Stimulated activated CD4-positive, alpha-beta T cell treated with anti-CD3 and anti-CD28 coated beads, Interleukin-12 subunit alpha, Interleukin-12 subunit beta, amount 100 ng/mL, for 24 hours (primary cell): ENCODE data around the gene USP37.

Experiments used
- DNase-seq, 2 experiments: peaks; one replicate each; pipeline ENCODE4 v3.0.0-alpha.2; 2020; ENCODE audit warnings: low read depth in 2 of 2

The USP37 gene

GRCh38 chr2:218431878-218432277, 136.3 kb downstream of the USP37 start:
- no peak for DNase-seq

GRCh38 chr2:218430721-218431120, 137.4 kb downstream of the USP37 start:
- DNase-seq = no peak

- no peak for DNase-seq
Measured at GRCh38 chr2:218429911-218430692, 138.0 kb downstream of the USP37 start.

GRCh38 chr2:218428846-218429558, 139.1 kb downstream of the USP37 start:
- DNase-seq = no peak

GRCh38 chr2:218427741-218428140, 140.4 kb downstream of the USP37 start:
- DNase-seq = no peak

GRCh38 chr2:218425531-218425930, 142.6 kb downstream of the USP37 start:
- no peak for DNase-seq

- DNase-seq = no peak
Measured at GRCh38 chr2:218423584-218423983, 144.6 kb downstream of the USP37 start.

- no peak for DNase-seq
Measured at GRCh38 chr2:218422403-218423086, 145.6 kb downstream of the USP37 start.

- no peak for DNase-seq
Measured at GRCh38 chr2:218421027-218421426, 147.1 kb downstream of the USP37 start.

GRCh38 chr2:218419630-218420216, 148.4 kb downstream of the USP37 start:
- DNase-seq = no peak

- DNase-seq = no peak
Measured at GRCh38 chr2:218418717-218419458, 149.3 kb downstream of the USP37 start, which contains the start of gene VIL1. VIL1 (plus strand) TSS chr2:218419123; CDS start chr2:218423779, 4,656 bp downstream.

- DNase-seq = no peak
Measured at GRCh38 chr2:218418321-218418716, 149.8 kb downstream of the USP37 start.

GRCh38 chr2:218407717-218408116, 160.4 kb downstream of the USP37 start:
- DNase-seq = no peak

GRCh38 chr2:218406949-218407618, 161.1 kb downstream of the USP37 start:
- peak in 1 of 2 experiments; percentile 59 for DNase-seq

GRCh38 chr2:218406209-218406948, 161.8 kb downstream of the USP37 start:
- peak; percentile 83 to 96 for DNase-seq

GRCh38 chr2:218405746-218406208, 162.4 kb downstream of the USP37 start:
- no peak for DNase-seq

- DNase-seq = no peak
Measured at GRCh38 chr2:218405086-218405745, 162.9 kb downstream of the USP37 start.

GRCh38 chr2:218404351-218405085, 163.6 kb downstream of the USP37 start:
- no peak for DNase-seq

GRCh38 chr2:218403810-218404209, 164.3 kb downstream of the USP37 start:
- DNase-seq = no peak
